ENCODE results near the gene NT5C2. TPM values are rescaled to one million over a fixed set of nuclear protein-coding genes. Genes with fewer than 3 reads are reported as not detected.

Gene NT5C2
- total RNA-seq, 1 experiment from 2014 or later, result 91.2 TPM

DNA sequence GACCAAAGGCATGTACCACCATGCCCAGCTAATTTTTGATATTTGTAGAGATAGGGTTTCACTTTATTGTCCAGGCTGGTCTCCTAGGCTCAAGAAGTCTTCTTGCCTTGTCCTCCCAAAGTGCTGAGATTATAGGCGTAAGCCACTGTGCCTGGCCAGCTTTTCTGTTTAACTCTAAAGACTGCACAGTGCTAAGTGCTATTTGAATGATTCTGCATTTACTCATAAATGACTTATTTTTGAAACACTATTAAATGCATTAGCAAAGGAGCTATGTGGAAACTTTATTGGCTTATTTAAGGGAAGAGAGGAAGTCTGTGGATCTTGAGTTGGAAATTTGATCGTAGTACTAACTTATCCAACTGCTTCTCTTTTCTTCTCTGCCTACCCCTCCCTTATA lies 89.1 kb downstream of the NT5C2 start:
- no peaks in the 10 kb centered on the region for H3K9me3 ChIP-seq
- H3K36me3 Mint-ChIP-seq (ENCODE audit: insufficient read depth, unreplicated experiment), result peaks cover 36% of the 10 kb centered on the region
- H3K36me3 ChIP-seq (ENCODE audit: control insufficient read depth, insufficient read depth, low read length), result peaks cover 2% of the 10 kb centered on the region; the same call in 1 of the 2 replicates
- intact Hi-C loops (cut with micrococcal nuclease; ENCODE audit: unreplicated experiment), result no loop called here
- CTCF ChIA-PET, result interaction anchor here (1.2 kb wide), 1 partner anchor 140 kb away, joined by 4 read pairs; no protein-coding TSS in a partner anchor
- no peaks in the 10 kb centered on the region for H3K4me1 ChIP-seq
- no peaks in the 10 kb centered on the region for H3K27me3 ChIP-seq (replicated peaks; ENCODE audit: control insufficient read depth, insufficient read depth, low read length)
- no peaks in the 10 kb centered on the region for H3K9me3 Mint-ChIP-seq (ENCODE audit: unreplicated experiment)
- no peak overlapping the region for H3K4me3 ChIP-seq (ENCODE audit: low read depth, low read length)
- H3K4me3 Mint-ChIP-seq (ENCODE audit: unreplicated experiment), result no peak overlapping the region
- DNase-seq, result no peak
- no peaks in the 10 kb centered on the region for H3K4me1 Mint-ChIP-seq (ENCODE audit: low read depth, unreplicated experiment)
- POLR2A ChIA-PET, result no interaction called here
- no peaks in the 10 kb centered on the region for H3K27me3 Mint-ChIP-seq (ENCODE audit: insufficient read depth, unreplicated experiment)
- TF ChIP-seq, protein P1, sequence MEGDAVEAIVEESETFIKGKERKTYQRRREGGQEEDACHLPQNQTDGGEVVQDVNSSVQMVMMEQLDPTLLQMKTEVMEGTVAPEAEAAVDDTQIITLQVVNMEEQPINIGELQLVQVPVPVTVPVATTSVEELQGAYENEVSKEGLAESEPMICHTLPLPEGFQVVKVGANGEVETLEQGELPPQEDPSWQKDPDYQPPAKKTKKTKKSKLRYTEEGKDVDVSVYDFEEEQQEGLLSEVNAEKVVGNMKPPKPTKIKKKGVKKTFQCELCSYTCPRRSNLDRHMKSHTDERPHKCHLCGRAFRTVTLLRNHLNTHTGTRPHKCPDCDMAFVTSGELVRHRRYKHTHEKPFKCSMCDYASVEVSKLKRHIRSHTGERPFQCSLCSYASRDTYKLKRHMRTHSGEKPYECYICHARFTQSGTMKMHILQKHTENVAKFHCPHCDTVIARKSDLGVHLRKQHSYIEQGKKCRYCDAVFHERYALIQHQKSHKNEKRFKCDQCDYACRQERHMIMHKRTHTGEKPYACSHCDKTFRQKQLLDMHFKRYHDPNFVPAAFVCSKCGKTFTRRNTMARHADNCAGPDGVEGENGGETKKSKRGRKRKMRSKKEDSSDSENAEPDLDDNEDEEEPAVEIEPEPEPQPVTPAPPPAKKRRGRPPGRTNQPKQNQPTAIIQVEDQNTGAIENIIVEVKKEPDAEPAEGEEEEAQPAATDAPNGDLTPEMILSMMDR (IDR thresholded peaks at IDR 0.05; ENCODE audit: insufficient read depth in 1 of 2, low read depth in 1 of 2, low read length in 1 of 2, severe bottlenecking in 1 of 2, unreplicated experiment in 1 of 2), result no peak
- H3K27ac Mint-ChIP-seq (ENCODE audit: unreplicated experiment), result no peak overlapping the region
- BruUV-seq (replicated peaks), result no TSS peak

DNA sequence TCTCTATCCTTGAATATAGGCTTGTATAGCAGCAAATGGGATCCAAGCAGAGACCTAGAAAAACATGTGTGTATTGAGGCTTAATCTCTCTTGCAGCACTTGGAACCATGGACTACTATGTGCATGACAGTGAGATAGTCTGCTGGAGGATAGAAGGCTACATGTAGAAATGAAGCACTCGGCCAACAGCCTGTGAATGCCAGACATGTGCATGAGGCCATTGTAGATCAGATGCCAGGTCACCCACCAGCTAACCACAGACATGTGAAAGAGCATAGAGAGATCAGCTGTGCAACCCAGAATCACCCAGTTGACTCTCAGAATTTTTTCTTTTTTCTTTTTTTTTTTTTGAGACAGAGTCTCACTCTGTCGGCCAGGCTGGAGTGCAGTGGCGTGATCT lies 90.9 kb downstream of the NT5C2 start:
- H3K9me3 ChIP-seq, result no peaks in the 10 kb centered on the region
- H3K4me1 ChIP-seq, result no peaks in the 10 kb centered on the region
- H3K27ac Mint-ChIP-seq (ENCODE audit: unreplicated experiment), result no peak overlapping the region
- H3K9me3 Mint-ChIP-seq (ENCODE audit: unreplicated experiment), result no peaks in the 10 kb centered on the region
- peaks cover 2% of the 10 kb centered on the region for H3K36me3 ChIP-seq (ENCODE audit: control insufficient read depth, insufficient read depth, low read length)
- H3K27me3 Mint-ChIP-seq (ENCODE audit: insufficient read depth, unreplicated experiment), result no peaks in the 10 kb centered on the region
- POLR2A ChIA-PET, result no interaction called here
- no peak overlapping the region for H3K4me3 Mint-ChIP-seq (ENCODE audit: unreplicated experiment)
- CTCF ChIA-PET, result interaction anchor here (1.5 kb wide), 1 partner anchor 143 kb away, joined by 6 read pairs; the partner anchor contains the start of gene RPEL1
- intact Hi-C loops (cut with micrococcal nuclease; ENCODE audit: unreplicated experiment), result no loop called here
- BruUV-seq (replicated peaks), result no TSS peak
- H3K27me3 ChIP-seq (replicated peaks; ENCODE audit: control insufficient read depth, insufficient read depth, low read length), result no peaks in the 10 kb centered on the region
- H3K4me1 Mint-ChIP-seq (ENCODE audit: low read depth, unreplicated experiment), result no peaks in the 10 kb centered on the region
- no peak overlapping the region for H3K4me3 ChIP-seq (ENCODE audit: low read depth, low read length)
- peaks cover 38% of the 10 kb centered on the region for H3K36me3 Mint-ChIP-seq (ENCODE audit: insufficient read depth, unreplicated experiment)
- TF ChIP-seq, protein P1 (IDR thresholded peaks at IDR 0.05; ENCODE audit: insufficient read depth in 1 of 2, low read depth in 1 of 2, low read length in 1 of 2, severe bottlenecking in 1 of 2, unreplicated experiment in 1 of 2), result no peak
- no peak for DNase-seq

DNA sequence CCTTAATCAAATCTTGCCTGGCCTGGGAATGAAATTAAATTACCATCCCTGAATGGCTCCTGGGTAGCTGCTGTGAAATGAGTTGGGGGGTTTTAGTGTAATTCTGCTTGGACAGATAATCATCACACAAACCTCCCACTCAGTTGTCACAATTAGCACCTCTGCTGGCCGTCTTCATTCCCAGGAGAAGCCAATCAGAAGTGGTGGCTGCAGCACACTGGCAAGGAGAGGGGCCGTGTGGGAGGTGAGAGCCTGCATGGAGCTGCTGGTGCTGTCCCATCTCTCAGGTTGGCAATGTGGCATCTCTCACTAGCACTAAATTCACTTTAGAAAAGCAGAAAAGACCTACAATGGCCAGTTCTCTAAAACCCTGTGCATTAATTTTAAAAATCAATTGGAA lies 92.5 kb downstream of the NT5C2 start:
- ChIA-PET CTCF (no interaction called here), POLR2A (no interaction called here)
- BruUV-seq (replicated peaks), result no TSS peak
- H3K4me1 ChIP-seq, result no peaks in the 10 kb centered on the region
- Mint-ChIP-seq H3K4me3 (ENCODE audit: unreplicated experiment) (no peak overlapping the region), H3K27ac (ENCODE audit: unreplicated experiment) (no peak overlapping the region), H3K36me3 (ENCODE audit: insufficient read depth, unreplicated experiment) (peaks cover 47% of the 10 kb centered on the region), H3K9me3 (ENCODE audit: unreplicated experiment) (no peaks in the 10 kb centered on the region), H3K4me1 (ENCODE audit: low read depth, unreplicated experiment) (no peaks in the 10 kb centered on the region), H3K27me3 (ENCODE audit: insufficient read depth, unreplicated experiment) (no peaks in the 10 kb centered on the region)
- intact Hi-C loops (cut with micrococcal nuclease; ENCODE audit: unreplicated experiment), result no loop called here
- H3K4me3 ChIP-seq (ENCODE audit: low read depth, low read length), result no peak overlapping the region
- peaks cover 2% of the 10 kb centered on the region for H3K36me3 ChIP-seq (ENCODE audit: control insufficient read depth, insufficient read depth, low read length)
- no peaks in the 10 kb centered on the region for H3K9me3 ChIP-seq
- DNase-seq, result no peak
- no peaks in the 10 kb centered on the region for H3K27me3 ChIP-seq (replicated peaks; ENCODE audit: control insufficient read depth, insufficient read depth, low read length)
- TF ChIP-seq, protein P1 (IDR thresholded peaks at IDR 0.05; ENCODE audit: insufficient read depth in 1 of 2, low read depth in 1 of 2, low read length in 1 of 2, severe bottlenecking in 1 of 2, unreplicated experiment in 1 of 2), result no peak

Data from Caco-2 (cell line).